Neural crest cell (in vitro differentiated cells): ENCODE data around the gene GALNT17. TPM values are rescaled to one million over a fixed set of nuclear protein-coding genes. Genes with fewer than 3 reads are reported as not detected.

Source experiments
- DNase-seq: peaks from one replicate; pipeline ENCODE4 v3.0.0; 2021; ENCODE audit warnings: low read depth, mixed read lengths, low spot score
- H3K27ac Mint-ChIP-seq: one replicate; pipeline ENCODE4 v1.8.0; 2021; ENCODE audit warnings: mild to moderate bottlenecking, mixed read lengths; ENCODE audit not compliant: unreplicated experiment
- H3K27me3 Mint-ChIP-seq: 2 replicates; pipeline ENCODE4 v1.8.0; 2021; ENCODE audit warnings: low read depth, mild to moderate bottlenecking, mixed read lengths
- H3K36me3 Mint-ChIP-seq: 2 replicates; pipeline ENCODE4 v1.8.0; 2021; ENCODE audit warnings: low read depth, mild to moderate bottlenecking, mixed read lengths
- H3K4me1 Mint-ChIP-seq: 2 replicates; pipeline ENCODE4 v1.8.0; 2021; ENCODE audit warnings: mixed read lengths
- H3K4me3 Mint-ChIP-seq: one replicate; pipeline ENCODE4 v1.8.0; 2021; ENCODE audit warnings: mild to moderate bottlenecking, mixed read lengths
- H3K9me3 Mint-ChIP-seq: 2 replicates; pipeline ENCODE4 v1.8.0; 2021; ENCODE audit warnings: mixed read lengths
- total RNA-seq: library from RNA; stranded (reverse); gene quantifications from 2 replicates; pipeline ENCODE4 v1.2.1, GENCODE V29; 2021
- TF ChIP-seq, protein P1 (sequence below): fragments of 200-600 bp; sonication (generic); conservative IDR thresholded peaks from 2 replicates; pipeline ENCODE4 v1.5.0; 2021; ENCODE audit warnings: antibody characterized with exemption, mild to moderate bottlenecking

Gene GALNT17
- total RNA-seq, 1 donor from 2014 or later = 11.0 TPM

DNA sequence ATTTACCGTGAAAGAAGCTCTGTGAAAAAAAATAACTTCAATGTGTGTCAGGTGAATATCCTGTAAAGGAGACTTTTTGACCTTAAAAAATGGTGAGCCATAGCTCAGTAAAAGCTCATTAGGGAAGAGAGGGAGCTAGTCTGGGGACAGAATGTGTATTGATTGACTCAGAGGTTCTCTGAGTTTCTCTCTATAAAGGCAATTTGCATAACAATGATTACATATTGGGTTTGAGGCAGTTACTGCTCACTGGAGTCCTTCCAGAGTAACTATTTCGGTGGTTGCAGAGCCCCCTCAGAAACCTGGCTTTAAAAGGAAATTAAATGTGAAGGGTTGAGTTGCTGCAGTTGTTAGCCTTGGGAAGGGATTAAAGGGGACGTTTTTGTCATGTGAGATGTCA is 181.6 kb downstream of the GALNT17 start:
- Mint-ChIP-seq H3K4me1 (peaks cover 34% of the 10 kb centered on the region), H3K36me3 (peaks cover 11% of the 10 kb centered on the region), H3K9me3 (peaks cover 9% of the 10 kb centered on the region), H3K27me3 (no peaks in the 10 kb centered on the region), H3K4me3 (no peak overlapping the region), H3K27ac (peak overlapping the region; percentile 72)
- no peak for DNase-seq
- TF ChIP-seq, protein P1, sequence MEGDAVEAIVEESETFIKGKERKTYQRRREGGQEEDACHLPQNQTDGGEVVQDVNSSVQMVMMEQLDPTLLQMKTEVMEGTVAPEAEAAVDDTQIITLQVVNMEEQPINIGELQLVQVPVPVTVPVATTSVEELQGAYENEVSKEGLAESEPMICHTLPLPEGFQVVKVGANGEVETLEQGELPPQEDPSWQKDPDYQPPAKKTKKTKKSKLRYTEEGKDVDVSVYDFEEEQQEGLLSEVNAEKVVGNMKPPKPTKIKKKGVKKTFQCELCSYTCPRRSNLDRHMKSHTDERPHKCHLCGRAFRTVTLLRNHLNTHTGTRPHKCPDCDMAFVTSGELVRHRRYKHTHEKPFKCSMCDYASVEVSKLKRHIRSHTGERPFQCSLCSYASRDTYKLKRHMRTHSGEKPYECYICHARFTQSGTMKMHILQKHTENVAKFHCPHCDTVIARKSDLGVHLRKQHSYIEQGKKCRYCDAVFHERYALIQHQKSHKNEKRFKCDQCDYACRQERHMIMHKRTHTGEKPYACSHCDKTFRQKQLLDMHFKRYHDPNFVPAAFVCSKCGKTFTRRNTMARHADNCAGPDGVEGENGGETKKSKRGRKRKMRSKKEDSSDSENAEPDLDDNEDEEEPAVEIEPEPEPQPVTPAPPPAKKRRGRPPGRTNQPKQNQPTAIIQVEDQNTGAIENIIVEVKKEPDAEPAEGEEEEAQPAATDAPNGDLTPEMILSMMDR = no peak

DNA sequence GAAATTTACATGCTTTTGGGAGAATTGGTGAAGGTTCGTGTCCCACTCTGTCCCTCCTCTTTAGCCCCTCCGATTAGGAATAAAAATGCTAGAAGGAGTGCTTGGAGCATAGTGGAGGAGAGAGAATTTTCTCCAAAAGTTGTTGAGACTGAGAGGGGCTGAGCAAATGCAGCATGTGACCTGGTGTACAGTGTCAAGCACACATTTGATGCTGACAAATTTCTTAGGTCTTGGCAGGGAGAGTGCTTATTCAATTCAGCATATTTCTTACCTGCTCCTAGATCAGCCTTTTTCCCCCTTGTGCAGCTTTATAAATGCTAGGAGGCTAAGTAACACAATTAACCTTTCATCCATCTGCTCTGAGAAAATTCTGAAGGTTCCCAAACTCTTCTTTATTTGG is 189.0 kb downstream of the GALNT17 start:
- peaks cover 12% of the 10 kb centered on the region for H3K4me1 Mint-ChIP-seq
- no peak for DNase-seq

DNA sequence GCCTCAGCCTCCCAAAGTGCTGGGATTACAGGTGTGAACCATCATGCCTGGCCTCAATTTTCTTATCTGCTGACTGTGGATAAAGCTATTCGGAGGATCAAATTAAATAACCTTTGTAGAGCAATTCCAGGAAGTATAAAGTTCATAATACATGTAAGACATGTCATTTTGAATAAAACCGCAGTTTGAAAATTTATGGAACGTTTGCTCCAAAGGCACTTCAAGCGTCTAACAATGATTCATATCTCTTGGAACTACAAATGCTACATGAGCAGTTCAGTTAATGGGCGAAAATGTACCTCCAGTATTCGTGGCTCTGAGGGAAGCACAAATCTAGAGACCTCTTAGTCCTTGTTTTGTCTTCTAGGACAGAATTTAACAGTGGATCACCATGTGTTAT is 190.3 kb downstream of the GALNT17 start:
- H3K36me3 Mint-ChIP-seq = peaks cover 3% of the 10 kb centered on the region

More for the DNA sequence above, 189.0 kb downstream of the GALNT17 start:
- TF ChIP-seq, protein P1 = no peak
- Mint-ChIP-seq H3K27ac (no peak overlapping the region), H3K36me3 (peaks cover 3% of the 10 kb centered on the region), H3K9me3 (peaks cover 6% of the 10 kb centered on the region), H3K4me3 (no peak overlapping the region), H3K27me3 (no peaks in the 10 kb centered on the region)

DNA sequence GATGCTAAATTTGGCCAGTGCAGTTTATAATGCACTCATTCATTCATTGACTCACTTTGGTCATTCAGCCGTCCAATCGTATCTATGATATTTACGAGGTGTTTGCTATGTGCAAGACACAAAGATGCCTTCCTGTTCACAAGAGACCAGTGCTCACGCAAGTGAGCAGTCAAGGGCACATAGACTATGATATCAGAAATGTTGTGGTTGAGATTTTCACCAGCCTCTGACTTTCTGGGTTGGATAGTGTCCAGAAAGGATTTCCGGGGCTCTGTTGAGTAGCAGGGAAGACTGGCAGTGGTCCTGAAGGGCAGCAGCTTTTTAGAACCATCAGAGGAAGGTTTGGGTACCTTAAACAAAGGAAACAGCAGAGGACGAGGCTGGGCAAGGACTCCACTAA is 191.8 kb downstream of the GALNT17 start:
- Mint-ChIP-seq H3K36me3 (peaks cover 3% of the 10 kb centered on the region), H3K4me1 (peaks cover 36% of the 10 kb centered on the region), H3K9me3 (peaks cover 7% of the 10 kb centered on the region), H3K27ac (no peak overlapping the region), H3K27me3 (no peaks in the 10 kb centered on the region), H3K4me3 (no peak overlapping the region)
- TF ChIP-seq, protein P1 = no peak
- no peak for DNase-seq

More for the DNA sequence above, 190.3 kb downstream of the GALNT17 start:
- DNase-seq = no peak
- TF ChIP-seq, protein P1 = no peak
- Mint-ChIP-seq H3K27me3 (no peaks in the 10 kb centered on the region), H3K4me3 (no peak overlapping the region), H3K27ac (no peak overlapping the region), H3K4me1 (peaks cover 23% of the 10 kb centered on the region), H3K9me3 (peaks cover 4% of the 10 kb centered on the region)

DNA sequence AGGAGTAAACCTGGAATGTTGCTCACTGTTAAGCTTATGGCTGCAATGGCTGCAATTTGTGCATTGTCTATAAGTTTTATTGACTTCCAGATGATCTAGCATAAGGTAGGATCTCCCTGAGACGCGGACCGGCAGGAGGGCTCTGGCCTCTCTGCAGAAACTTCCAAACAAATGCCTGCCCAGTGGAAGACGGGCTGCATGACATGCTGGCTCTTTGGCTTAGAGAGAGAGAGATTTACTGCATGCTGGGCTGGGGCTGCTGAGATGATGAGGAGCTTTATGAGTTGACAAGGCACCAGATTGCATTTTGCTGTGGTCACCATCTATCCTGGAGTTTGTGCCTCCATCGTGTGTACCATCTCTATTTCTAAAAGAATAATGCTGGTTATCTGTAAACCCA is 193.2 kb downstream of the GALNT17 start:
- no peak overlapping the region for H3K4me3 Mint-ChIP-seq
- no peak for DNase-seq
- peaks cover 3% of the 10 kb centered on the region for H3K36me3 Mint-ChIP-seq
- peaks cover 4% of the 10 kb centered on the region for H3K9me3 Mint-ChIP-seq
- peaks cover 45% of the 10 kb centered on the region for H3K4me1 Mint-ChIP-seq
- no peaks in the 10 kb centered on the region for H3K27me3 Mint-ChIP-seq
- no peak overlapping the region for H3K27ac Mint-ChIP-seq
- TF ChIP-seq, protein P1 = no peak

DNA sequence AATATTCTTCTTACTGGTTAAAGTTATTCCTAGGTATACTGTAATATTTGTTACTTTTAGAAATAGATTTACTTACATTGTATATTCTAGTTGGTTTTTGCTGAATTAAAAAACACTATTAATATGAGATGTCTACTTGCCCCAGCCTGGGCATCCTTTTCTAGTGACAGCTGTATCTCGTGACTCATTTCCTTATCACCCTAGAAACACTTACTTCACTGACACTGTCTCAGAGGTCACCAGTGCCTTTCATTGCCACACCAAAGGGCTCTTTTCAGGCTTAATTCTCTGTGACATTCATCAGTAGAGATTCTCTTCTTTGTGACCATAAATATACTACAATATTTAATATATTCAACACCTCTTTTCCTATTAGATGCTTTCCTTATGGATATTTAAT is 194.7 kb downstream of the GALNT17 start:
- Mint-ChIP-seq H3K27me3 (no peaks in the 10 kb centered on the region), H3K4me1 (peaks cover 42% of the 10 kb centered on the region)
- no peak for DNase-seq

More for the DNA sequence above, 194.7 kb downstream of the GALNT17 start:
- no peak overlapping the region for H3K4me3 Mint-ChIP-seq
- no peak overlapping the region for H3K27ac Mint-ChIP-seq
- H3K36me3 Mint-ChIP-seq = peaks cover 3% of the 10 kb centered on the region
- TF ChIP-seq, protein P1 = no peak
- H3K9me3 Mint-ChIP-seq = peaks cover 4% of the 10 kb centered on the region
